T-helper 17 cell (primary cell): Measurements from ENCODE around the gene ABCB9. TPM values are rescaled to one million over a fixed set of nuclear protein-coding genes. Genes with fewer than 3 reads are reported as not detected.
"Not testable (repeated sequence)": the region's sequence is repeated elsewhere in the genome, so short reads cannot be mapped to it uniquely, and the experiment has no call there.

Source experiments
- ATAC-seq: fragments of 150-1000 bp; cut with Tn5 transposase; 2 replicates; pipeline ENCODE4 v1.10.0; 2021; ENCODE audit warnings: mild to moderate bottlenecking, moderate library complexity
- DNase-seq, 3 donors: peaks; one replicate each; pipeline versions ENCODE4 v3.0.0 to v3.0.0-alpha.2; 2020 to 2021
- H3K9me3 ChIP-seq: one replicate; pipeline ENCODE4 v1.7.0; 2013; ENCODE audit warnings: low read length, mild to moderate bottlenecking; ENCODE audit not compliant: control insufficient read depth, poor library complexity, severe bottlenecking
- H3K27ac Mint-ChIP-seq: one replicate; pipeline ENCODE4 v1.8.0; 2022; ENCODE audit warnings: mild to moderate bottlenecking, moderate library complexity, mixed read lengths
- H3K27me3 Mint-ChIP-seq: one replicate; pipeline ENCODE4 v1.8.0; 2022; ENCODE audit warnings: mixed read lengths
- H3K36me3 Mint-ChIP-seq: one replicate; pipeline ENCODE4 v1.8.0; 2022; ENCODE audit warnings: low read depth, mixed read lengths
- H3K4me1 Mint-ChIP-seq: one replicate; pipeline ENCODE4 v1.8.0; 2022; ENCODE audit warnings: mild to moderate bottlenecking, mixed read lengths
- H3K4me3 Mint-ChIP-seq: one replicate; pipeline ENCODE4 v1.8.0; 2022; ENCODE audit warnings: mild to moderate bottlenecking, moderate library complexity, mixed read lengths
- total RNA-seq, 4 donors: library from RNA in 2 of 4; stranded (reverse) in 2 of 4; gene quantifications; one replicate each; pipeline ENCODE4 v1.2.3 and lab custom pipeline; 2022 to 2026

The ABCB9 gene
- total RNA-seq, 2 donors from 2014 or later = 4.1 to 6.1 TPM

DNA sequence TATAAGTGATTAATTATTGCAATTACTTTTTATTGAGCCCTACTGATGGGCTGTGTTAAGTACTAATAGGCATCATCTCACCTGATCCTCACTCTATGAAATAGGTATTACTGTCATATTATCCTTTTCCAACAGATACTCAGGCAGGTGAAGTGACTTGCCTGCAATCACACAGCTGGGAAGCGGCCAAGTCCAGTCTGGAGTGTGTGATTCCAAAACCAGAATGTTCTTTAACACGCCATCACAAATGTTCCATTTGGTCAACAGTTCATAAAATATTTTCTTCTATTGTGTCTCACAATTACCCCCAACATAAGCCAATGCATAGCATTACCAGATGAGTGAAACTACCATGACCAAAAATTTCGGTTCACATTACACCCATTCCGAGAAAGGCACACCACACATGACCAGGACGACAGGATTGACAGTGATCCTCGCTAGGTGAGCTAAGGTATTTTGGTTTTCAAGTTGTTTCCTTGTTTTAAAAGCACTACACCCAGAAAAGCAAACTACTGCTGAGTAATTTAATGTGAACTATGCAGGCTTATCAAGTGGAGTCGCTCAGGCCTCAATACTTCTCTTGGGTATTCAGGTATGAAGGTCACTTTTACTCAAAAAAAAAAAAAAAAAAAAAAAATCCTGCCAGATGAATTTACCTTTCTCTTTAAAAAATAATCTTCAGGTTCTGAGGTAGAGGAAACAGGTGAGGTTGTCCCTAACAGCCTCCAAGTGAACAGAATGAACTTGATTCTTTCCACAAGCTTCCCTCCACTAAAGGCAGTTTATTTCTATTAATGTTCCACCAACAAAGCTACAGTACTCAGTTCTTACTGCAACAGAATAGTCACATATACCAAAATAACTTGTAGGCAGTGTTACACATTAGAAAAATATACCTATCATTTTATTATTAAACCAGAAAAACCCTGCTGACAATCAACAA, 72.8 kb downstream of the ABCB9 start:
- peak overlapping the region; percentile 97 for H3K27ac Mint-ChIP-seq
- peaks cover 3% of the 10 kb centered on the region for H3K36me3 Mint-ChIP-seq
- no peak for DNase-seq
- peak overlapping the region; percentile 9 for H3K4me3 Mint-ChIP-seq
- H3K9me3 ChIP-seq = no peaks in the 10 kb centered on the region
- no peak for ATAC-seq
- peaks cover 59% of the 10 kb centered on the region for H3K4me1 Mint-ChIP-seq
- H3K27me3 Mint-ChIP-seq = no peaks in the 10 kb centered on the region

DNA sequence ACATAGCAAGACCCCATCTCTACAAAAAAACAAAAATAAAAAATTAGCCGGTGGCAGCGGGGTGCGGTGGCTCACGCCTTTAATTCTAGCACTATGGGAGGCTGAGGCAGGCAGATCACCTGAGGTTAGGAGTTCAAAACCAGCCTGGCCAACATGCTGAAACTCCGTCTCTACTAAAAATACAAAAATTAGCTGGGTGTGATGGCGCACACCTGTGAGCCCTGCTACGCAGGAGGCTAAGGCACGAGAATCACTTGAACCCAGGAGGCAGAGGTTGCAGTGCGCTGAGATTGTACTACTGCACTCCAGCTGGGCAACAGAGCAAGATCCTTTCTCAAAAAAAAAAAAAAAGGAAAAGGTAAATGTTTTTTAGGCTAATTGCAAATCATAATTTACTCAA, 73.5 kb downstream of the ABCB9 start:
- not testable (repeated sequence) for DNase-seq, H3K27me3 Mint-ChIP-seq, H3K9me3 ChIP-seq, H3K4me3 Mint-ChIP-seq, ATAC-seq, H3K36me3 Mint-ChIP-seq
- Mint-ChIP-seq H3K27ac (peak overlapping the region; percentile 97), H3K4me1 (peaks cover 60% of the 10 kb centered on the region)

GRCh38 chr12:122891661-122892525, 74.4 kb downstream of the ABCB9 start:
- peaks cover 69% of the 10 kb centered on the region for H3K4me1 Mint-ChIP-seq
- peak overlapping the region; percentile 97 for H3K27ac Mint-ChIP-seq
- no peak overlapping the region for H3K4me3 Mint-ChIP-seq
- peaks cover 3% of the 10 kb centered on the region for H3K36me3 Mint-ChIP-seq
- ATAC-seq (no peak), DNase-seq (no peak)
- H3K9me3 ChIP-seq = no peaks in the 10 kb centered on the region
- no peaks in the 10 kb centered on the region for H3K27me3 Mint-ChIP-seq

GRCh38 chr12:122889761-122890520, 76.3 kb downstream of the ABCB9 start:
- peak overlapping the region; percentile 98 for H3K27ac Mint-ChIP-seq
- peak overlapping the region; percentile 87 for H3K4me3 Mint-ChIP-seq
- ATAC-seq (no peak), DNase-seq (no peak)
- no peaks in the 10 kb centered on the region for H3K27me3 Mint-ChIP-seq
- H3K4me1 Mint-ChIP-seq = peaks cover 54% of the 10 kb centered on the region
- H3K9me3 ChIP-seq = no peaks in the 10 kb centered on the region
- H3K36me3 Mint-ChIP-seq = no peaks in the 10 kb centered on the region

- peak overlapping the region; percentile 87 for H3K4me3 Mint-ChIP-seq
- H3K4me1 Mint-ChIP-seq = peaks cover 51% of the 10 kb centered on the region
- H3K27ac Mint-ChIP-seq = peak overlapping the region; percentile 98
These were observed 78.0 kb downstream of the ABCB9 start for GRCh38 chr12:122888232-122888752.

GRCh38 chr12:122887819-122888212, 78.4 kb downstream of the ABCB9 start:
- Mint-ChIP-seq H3K27ac (peak overlapping the region; percentile 98), H3K4me1 (peaks cover 54% of the 10 kb centered on the region), H3K27me3 (no peaks in the 10 kb centered on the region), H3K36me3 (no peaks in the 10 kb centered on the region), H3K4me3 (peak overlapping the region; percentile 87)
- H3K9me3 ChIP-seq = no peaks in the 10 kb centered on the region
- DNase-seq = no peak
- peak; percentile 1 for ATAC-seq

More at GRCh38 chr12:122888232-122888752, 78.0 kb downstream of the ABCB9 start:
- Mint-ChIP-seq H3K36me3 (no peaks in the 10 kb centered on the region), H3K27me3 (no peaks in the 10 kb centered on the region)
- no peaks in the 10 kb centered on the region for H3K9me3 ChIP-seq
- peak in 2 of 3 donors; percentile 59 for DNase-seq
- peak; percentile 93 for ATAC-seq

- peak overlapping the region; percentile 87 for H3K4me3 Mint-ChIP-seq
- peak overlapping the region; percentile 98 for H3K27ac Mint-ChIP-seq
- H3K36me3 Mint-ChIP-seq = no peaks in the 10 kb centered on the region
- no peak for ATAC-seq
- peaks cover 53% of the 10 kb centered on the region for H3K4me1 Mint-ChIP-seq
- no peaks in the 10 kb centered on the region for H3K27me3 Mint-ChIP-seq
- H3K9me3 ChIP-seq = no peaks in the 10 kb centered on the region
- DNase-seq = no peak
These were observed 79.1 kb downstream of the ABCB9 start for GRCh38 chr12:122886851-122887818.

- DNase-seq = no peak
- no peak for ATAC-seq
- Mint-ChIP-seq H3K4me1 (peaks cover 52% of the 10 kb centered on the region), H3K36me3 (no peaks in the 10 kb centered on the region), H3K4me3 (no peak overlapping the region), H3K27ac (peak overlapping the region; percentile 19), H3K27me3 (no peaks in the 10 kb centered on the region)
- no peaks in the 10 kb centered on the region for H3K9me3 ChIP-seq
These were observed 80.1 kb downstream of the ABCB9 start for GRCh38 chr12:122886161-122886560.

DNA sequence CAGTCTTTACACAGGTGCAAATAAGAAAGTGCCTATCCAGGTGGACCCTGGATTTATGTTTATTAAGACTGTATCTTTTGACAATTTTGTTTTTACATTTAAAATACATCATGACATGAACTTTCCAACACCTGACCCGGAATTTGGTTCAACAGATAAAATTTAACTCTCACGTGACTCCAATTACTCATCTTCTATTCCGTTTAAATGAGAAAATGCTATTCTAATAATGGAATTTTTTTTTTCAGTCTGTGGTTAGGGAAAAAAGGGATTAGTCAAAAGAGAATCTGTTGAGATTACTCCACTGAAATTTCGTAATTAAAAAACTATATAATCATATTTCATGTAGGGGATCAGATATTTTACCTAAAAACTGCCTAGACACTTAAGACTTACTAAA, 81.4 kb downstream of the ABCB9 start:
- Mint-ChIP-seq H3K36me3 (no peaks in the 10 kb centered on the region), H3K27me3 (no peaks in the 10 kb centered on the region), H3K27ac (no peak overlapping the region), H3K4me1 (peaks cover 56% of the 10 kb centered on the region), H3K4me3 (no peak overlapping the region)
- H3K9me3 ChIP-seq = no peaks in the 10 kb centered on the region
- no peak for ATAC-seq
- DNase-seq = no peak

- Mint-ChIP-seq H3K27ac (peak overlapping the region; percentile 91), H3K36me3 (no peaks in the 10 kb centered on the region), H3K27me3 (no peaks in the 10 kb centered on the region), H3K4me1 (peaks cover 59% of the 10 kb centered on the region), H3K4me3 (no peak overlapping the region)
- no peak for DNase-seq
- H3K9me3 ChIP-seq = no peaks in the 10 kb centered on the region
- ATAC-seq = no peak
These were observed 82.0 kb downstream of the ABCB9 start for GRCh38 chr12:122884091-122884826.

- no peak for ATAC-seq
- H3K9me3 ChIP-seq = no peaks in the 10 kb centered on the region
- H3K4me3 Mint-ChIP-seq = peak overlapping the region; percentile 12
- no peaks in the 10 kb centered on the region for H3K36me3 Mint-ChIP-seq
- DNase-seq = no peak
- H3K27ac Mint-ChIP-seq = peak overlapping the region; percentile 91
- H3K27me3 Mint-ChIP-seq = no peaks in the 10 kb centered on the region
- peaks cover 55% of the 10 kb centered on the region for H3K4me1 Mint-ChIP-seq
These were observed 83.2 kb downstream of the ABCB9 start for GRCh38 chr12:122882908-122883558.
